Measurements from ENCODE around the gene KRTAP10-2.
"Not testable (repeated sequence)": the region's sequence is repeated elsewhere in the genome, so short reads cannot be mapped to it uniquely, and the experiment has no call there.

GRCh38 chr21:44580231-44580821 lies 29.0 kb upstream of the KRTAP10-2 start, which contains the start of gene KRTAP10-5:
- TF ChIP-seq REST (IDR thresholded peaks at IDR 0.05; ENCODE audit: insufficient read depth in 1 of 2, low read depth in 2 of 2, low read length in 2 of 2); POLR2AphosphoS5 (IDR thresholded peaks at IDR 0.05; ENCODE audit: low read depth, low read length); TAF1 (IDR thresholded peaks at IDR 0.05; ENCODE audit: borderline replicate concordance, insufficient read depth, low read length): not testable (repeated sequence)

Measured in PFSK-1 (cell line).